ENCODE data around the gene PRKCA.
"Not testable (repeated sequence)": the region's sequence is repeated elsewhere in the genome, so short reads cannot be mapped to it uniquely, and the experiment has no call there.

GRCh38 chr17:66345949-66346638, 43.7 kb downstream of the PRKCA start:
- not testable (repeated sequence) for TF ChIP-seq POLR2A, CTCF (IDR thresholded peaks at IDR 0.05)
